ENCODE measurements around the gene CDC20B.
A peak's percentile ranks its signal among the peaks of the same experiment; 100 is the strongest.
"Not testable (repeated sequence)": the region's sequence is repeated elsewhere in the genome, so short reads cannot be mapped to it uniquely, and the experiment has no call there.

The CDC20B gene

GRCh38 chr5:55160493-55161209 is 12.3 kb downstream of the CDC20B start:
- DNase-seq, result no peak

- no peak for DNase-seq
These were observed 13.0 kb downstream of the CDC20B start, which contains the start of gene GPX8 for GRCh38 chr5:55159763-55160492. GPX8 (plus strand) TSS chr5:55160171; CDS start chr5:55160193, 22 bp downstream.

DNA sequence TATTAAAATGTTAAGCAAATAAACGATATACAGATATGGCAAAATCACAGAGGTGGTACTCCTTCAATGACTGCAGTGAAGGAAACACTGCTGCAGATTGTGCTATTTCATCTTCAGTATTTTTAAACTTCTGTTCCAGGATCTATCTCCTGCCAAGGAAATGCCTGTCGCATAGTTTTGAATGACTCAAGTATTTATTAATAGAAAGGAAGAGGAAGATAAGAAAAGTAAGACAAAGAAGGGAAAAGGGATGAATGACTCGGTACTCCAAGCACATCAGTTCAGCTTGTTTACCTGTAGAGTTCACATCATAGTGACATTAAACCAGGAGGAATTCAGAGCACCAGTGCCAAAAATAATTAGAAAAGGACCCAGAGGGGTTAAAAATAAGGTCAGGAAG is 18.1 kb downstream of the CDC20B start:
- DNase-seq, result no peak

- no peak for DNase-seq
These were observed 20.8 kb downstream of the CDC20B start for GRCh38 chr5:55151923-55152842.

- DNase-seq, result no peak
These were observed 23.6 kb downstream of the CDC20B start for GRCh38 chr5:55149308-55149795.

DNA sequence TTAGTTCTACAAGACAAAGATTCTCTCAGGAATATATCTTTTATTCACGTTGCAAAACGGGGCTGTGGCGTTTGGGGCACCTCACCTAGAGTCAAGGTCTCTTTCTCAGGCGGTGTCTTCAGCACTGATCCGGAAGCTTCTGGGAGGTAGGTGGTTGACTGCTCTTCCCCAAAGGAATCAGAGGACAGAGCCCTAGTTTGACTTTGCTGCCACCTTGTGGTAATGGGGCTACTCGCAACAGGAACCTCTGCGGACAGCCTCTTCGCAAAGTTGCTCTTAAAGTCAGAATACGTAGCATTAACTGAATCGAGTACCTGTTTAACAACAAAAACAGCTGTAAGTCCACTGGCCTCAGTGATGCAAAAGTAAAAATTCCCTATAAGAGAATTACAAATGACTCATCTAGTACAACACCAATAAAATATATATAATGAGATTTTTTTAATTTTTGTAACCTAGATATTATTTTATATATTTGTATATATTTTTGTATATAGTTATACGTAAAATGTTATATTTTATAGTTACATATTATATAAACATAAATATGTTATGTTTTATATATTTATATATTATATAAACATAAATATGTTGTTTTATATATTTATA is 26.3 kb downstream of the CDC20B start:
- peak; percentile 87 for DNase-seq

GRCh38 chr5:55146080-55146479 is 26.9 kb downstream of the CDC20B start:
- DNase-seq, result no peak

GRCh38 chr5:55143624-55144023 is 29.4 kb downstream of the CDC20B start:
- DNase-seq, result no peak

- peak; percentile 13 for DNase-seq
These were observed 30.9 kb downstream of the CDC20B start for GRCh38 chr5:55141945-55142690.

DNA sequence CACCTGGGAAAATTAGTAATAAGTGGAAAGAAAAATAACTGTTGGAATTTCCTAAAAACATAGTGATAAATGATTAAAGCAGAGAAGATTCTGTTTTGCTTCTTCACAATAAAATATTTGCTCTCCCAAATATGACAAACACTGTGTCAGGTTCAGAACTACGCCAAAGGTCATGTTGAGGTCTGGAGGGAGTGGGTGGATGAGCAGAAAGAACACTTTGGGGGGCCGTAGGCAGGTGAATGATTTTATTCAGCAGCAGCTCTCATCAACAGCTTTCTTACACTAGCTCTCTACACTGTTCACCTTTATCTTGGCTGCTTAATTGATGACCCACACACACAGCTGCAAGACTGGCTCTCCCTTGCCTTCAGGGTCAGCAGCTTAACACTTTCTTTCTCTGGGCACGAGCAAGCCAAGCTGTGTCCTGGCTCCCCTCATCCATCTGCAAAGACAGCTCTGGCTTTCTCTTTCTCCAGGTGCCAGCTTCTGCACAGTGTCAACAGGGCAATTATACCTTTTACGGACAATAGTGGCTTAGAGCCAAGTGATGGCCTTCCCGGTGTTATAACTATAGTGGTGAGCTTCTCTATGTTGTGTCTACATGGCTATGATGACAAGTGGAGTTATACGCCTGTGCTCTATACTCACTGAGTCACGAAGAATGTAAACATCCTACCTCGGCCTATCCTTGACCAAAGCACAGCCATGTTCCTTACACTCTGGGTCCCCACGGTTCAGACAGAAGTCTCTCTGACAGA is 31.9 kb downstream of the CDC20B start:
- DNase-seq, result no peak

GRCh38 chr5:55136521-55136920 is 36.5 kb downstream of the CDC20B start:
- no peak for DNase-seq

GRCh38 chr5:55134053-55134722 is 38.8 kb downstream of the CDC20B start:
- DNase-seq, result no peak

- no peak for DNase-seq
These were observed 49.6 kb downstream of the CDC20B start for GRCh38 chr5:55123365-55123764.

DNA sequence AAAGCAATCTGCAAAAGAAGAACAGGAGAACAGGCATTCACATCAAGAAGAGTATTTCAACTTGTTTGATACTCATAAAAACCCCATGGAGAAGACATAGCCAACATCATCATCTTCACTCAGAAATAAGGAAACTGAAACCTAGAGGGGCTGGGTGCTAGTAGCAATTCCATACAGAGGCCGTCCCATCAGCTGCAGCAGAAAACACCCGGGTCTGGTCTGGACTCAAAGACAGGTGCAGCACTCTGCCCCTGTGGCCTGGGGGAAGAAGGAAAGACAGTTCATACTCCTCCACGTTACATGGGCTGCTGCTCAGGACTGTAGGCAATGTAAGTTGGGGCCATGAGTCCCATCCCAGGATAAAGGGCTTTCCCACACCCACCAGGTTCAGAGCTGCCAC is 58.9 kb downstream of the CDC20B start:
- no peak for DNase-seq

DNA sequence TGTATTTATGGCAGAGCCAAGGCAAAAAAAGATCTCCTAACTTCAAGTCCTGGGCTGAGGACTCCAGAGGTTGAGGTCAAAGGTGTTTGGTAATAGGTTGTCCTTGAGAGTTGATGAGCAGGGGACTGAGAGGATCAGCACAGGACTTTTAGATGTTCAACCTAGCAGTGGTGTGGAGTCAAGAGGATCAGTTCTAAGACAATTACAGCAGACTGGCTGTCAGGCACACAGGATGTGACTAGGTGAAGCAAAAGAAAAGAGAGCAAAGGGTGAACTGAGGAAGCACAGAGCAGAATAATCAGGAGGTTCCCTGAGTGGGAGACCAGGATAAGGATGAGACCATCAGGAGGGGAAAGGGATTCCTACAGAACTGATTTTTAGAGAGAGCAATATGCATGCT is 59.6 kb downstream of the CDC20B start:
- no peak for DNase-seq

DNA sequence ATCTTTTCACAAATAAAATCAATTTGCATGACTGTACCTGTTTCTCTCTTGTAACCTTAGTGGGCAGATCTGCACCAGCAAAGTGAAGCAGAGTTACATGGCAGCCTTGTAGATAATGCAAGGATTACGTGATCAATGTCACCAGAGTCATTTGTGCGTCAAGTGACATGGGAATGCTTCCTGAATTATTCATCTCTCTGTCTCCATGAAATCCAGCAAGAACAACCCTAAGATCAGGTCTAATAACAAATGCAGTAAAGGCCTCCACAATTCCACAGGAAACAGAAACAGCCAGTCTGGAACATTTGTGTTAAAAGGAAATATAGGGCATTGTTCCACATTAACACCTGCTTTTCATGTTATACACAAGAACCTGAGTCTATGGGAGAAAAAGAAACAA is 62.8 kb downstream of the CDC20B start:
- DNase-seq, result no peak

DNA sequence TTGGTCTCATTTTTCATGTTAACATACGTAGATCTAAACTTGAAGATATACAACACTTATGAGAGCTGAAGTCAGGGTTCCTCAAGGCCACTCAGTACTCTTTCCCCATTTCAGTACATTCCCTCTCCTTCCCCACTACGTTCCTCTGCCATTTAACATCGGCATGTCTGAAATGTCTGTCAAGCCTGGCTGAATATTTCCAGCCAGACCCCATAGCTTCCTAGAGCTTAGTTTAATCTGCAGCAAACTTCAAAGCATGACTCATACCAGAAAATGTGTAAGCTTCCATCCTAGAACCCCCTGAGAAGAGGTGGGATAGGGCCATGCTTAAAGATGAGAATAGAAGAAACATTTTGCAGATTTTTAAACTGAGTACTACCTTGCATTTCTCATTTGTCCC is 64.3 kb downstream of the CDC20B start:
- DNase-seq, result no peak

DNA sequence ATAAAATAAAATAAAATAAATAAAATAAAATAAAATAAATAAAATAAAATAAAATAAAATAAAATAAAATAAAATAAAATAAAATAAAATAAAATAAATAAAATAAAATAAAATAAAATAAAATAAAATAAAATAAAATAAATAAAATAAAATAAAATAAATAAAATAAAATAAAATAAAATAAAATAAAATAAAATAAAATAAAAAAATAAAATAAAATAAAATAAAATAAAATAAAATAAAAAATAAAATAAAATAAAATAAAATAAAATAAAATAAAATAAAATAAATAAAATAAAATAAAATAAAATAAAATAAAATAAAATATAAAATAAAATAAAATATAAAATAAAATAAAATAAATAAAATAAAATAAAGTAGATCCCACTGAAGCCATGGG is 67.0 kb downstream of the CDC20B start:
- not testable (repeated sequence) for DNase-seq

- DNase-seq, result no peak
These were observed 67.9 kb downstream of the CDC20B start for GRCh38 chr5:55104946-55105701.

All from activated CD4-positive, alpha-beta T cell treated with anti-CD3 and anti-CD28 coated beads for 48 hours (primary cell).